ENCODE data around the gene MRPL10.

The MRPL10 gene

GRCh38 chr17:47789611-47790561 lies 41.5 kb downstream of the MRPL10 start:
- TF ChIP-seq BACH2 (CRISPR knock-in tag; IDR thresholded peaks at IDR 0.05; ENCODE audit: borderline replicate concordance), result no peak
- TF ChIP-seq, protein P1, sequence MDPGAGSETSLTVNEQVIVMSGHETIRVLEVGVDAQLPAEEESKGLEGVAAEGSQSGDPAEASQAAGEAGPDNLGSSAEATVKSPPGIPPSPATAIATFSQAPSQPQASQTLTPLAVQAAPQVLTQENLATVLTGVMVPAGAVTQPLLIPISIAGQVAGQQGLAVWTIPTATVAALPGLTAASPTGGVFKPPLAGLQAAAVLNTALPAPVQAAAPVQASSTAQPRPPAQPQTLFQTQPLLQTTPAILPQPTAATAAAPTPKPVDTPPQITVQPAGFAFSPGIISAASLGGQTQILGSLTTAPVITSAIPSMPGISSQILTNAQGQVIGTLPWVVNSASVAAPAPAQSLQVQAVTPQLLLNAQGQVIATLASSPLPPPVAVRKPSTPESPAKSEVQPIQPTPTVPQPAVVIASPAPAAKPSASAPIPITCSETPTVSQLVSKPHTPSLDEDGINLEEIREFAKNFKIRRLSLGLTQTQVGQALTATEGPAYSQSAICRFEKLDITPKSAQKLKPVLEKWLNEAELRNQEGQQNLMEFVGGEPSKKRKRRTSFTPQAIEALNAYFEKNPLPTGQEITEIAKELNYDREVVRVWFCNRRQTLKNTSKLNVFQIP (CRISPR knock-in tag; IDR thresholded peaks at IDR 0.05; ENCODE audit: borderline replicate concordance, low read depth), result no peak
- TF ChIP-seq ZC3H10 (CRISPR knock-in tag; IDR thresholded peaks at IDR 0.05), result no peak
- TF ChIP-seq GLIS3 (CRISPR knock-in tag; IDR thresholded peaks at IDR 0.05), result no peak
- TF ChIP-seq, protein P2, sequence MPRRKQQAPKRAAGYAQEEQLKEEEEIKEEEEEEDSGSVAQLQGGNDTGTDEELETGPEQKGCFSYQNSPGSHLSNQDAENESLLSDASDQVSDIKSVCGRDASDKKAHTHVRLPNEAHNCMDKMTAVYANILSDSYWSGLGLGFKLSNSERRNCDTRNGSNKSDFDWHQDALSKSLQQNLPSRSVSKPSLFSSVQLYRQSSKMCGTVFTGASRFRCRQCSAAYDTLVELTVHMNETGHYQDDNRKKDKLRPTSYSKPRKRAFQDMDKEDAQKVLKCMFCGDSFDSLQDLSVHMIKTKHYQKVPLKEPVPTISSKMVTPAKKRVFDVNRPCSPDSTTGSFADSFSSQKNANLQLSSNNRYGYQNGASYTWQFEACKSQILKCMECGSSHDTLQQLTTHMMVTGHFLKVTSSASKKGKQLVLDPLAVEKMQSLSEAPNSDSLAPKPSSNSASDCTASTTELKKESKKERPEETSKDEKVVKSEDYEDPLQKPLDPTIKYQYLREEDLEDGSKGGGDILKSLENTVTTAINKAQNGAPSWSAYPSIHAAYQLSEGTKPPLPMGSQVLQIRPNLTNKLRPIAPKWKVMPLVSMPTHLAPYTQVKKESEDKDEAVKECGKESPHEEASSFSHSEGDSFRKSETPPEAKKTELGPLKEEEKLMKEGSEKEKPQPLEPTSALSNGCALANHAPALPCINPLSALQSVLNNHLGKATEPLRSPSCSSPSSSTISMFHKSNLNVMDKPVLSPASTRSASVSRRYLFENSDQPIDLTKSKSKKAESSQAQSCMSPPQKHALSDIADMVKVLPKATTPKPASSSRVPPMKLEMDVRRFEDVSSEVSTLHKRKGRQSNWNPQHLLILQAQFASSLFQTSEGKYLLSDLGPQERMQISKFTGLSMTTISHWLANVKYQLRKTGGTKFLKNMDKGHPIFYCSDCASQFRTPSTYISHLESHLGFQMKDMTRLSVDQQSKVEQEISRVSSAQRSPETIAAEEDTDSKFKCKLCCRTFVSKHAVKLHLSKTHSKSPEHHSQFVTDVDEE (CRISPR knock-in tag; IDR thresholded peaks at IDR 0.05), result no peak
- no peak for TF ChIP-seq ZNF8 (CRISPR knock-in tag; IDR thresholded peaks at IDR 0.05)
- no peak for TF ChIP-seq ARNTL (CRISPR knock-in tag; IDR thresholded peaks at IDR 0.05; ENCODE audit: borderline replicate concordance, low read depth)
- TF ChIP-seq ISL1 (CRISPR knock-in tag; IDR thresholded peaks at IDR 0.05), result no peak
- TF ChIP-seq SNAI2 (CRISPR knock-in tag; IDR thresholded peaks at IDR 0.05), result no peak
- TF ChIP-seq TOX (CRISPR knock-in tag; IDR thresholded peaks at IDR 0.05; ENCODE audit: borderline replicate concordance), result no peak
- TF ChIP-seq ZFP30 (CRISPR knock-in tag; IDR thresholded peaks at IDR 0.05), result no peak
- TF ChIP-seq ZNF565 (CRISPR knock-in tag; conservative IDR thresholded peaks at IDR 0.05; ENCODE audit: low read depth), result no peak
- no peak for TF ChIP-seq CSDC2 (CRISPR knock-in tag; IDR thresholded peaks at IDR 0.05)
- TF ChIP-seq CREB5 (CRISPR knock-in tag; IDR thresholded peaks at IDR 0.05; ENCODE audit: low read depth), result no peak
- peak; percentile 99 for ATAC-seq

DNA sequence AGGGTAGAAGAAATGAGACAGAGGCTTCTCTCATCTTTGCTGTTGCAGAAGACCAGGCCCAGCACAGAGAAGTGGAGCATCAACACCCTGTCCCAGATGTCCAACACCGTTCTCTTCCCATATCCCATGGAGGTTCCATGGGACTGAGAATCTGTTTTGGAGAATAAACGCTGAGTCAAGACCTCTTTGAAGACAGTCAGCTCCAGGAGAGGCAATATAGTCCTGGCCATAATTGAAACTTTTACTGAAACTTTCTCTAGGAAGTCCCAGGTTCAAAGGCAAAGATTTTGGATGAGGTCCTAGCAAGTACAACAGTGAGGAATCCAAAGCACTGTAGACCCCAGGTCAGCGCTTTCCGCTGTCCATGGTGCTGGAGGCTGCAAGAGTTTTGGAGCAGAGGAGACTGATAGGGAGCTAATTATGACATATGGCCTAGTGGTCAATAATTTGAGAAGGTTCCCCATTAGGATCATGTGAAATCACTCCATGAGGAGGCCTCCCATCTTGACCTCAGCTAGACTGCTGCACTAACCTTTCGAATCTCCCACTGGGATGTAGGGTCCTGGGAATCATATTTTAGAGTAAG lies 45.7 kb downstream of the MRPL10 start:
- no peak for ATAC-seq
- no peak for TF ChIP-seq ARNTL (CRISPR knock-in tag; IDR thresholded peaks at IDR 0.05; ENCODE audit: borderline replicate concordance, low read depth)

GRCh38 chr17:47781397-47781796 lies 49.9 kb downstream of the MRPL10 start:
- no peak for ATAC-seq
- TF ChIP-seq ZNF70 (CRISPR knock-in tag; IDR thresholded peaks at IDR 0.05) (no peak), CREB5 (CRISPR knock-in tag; IDR thresholded peaks at IDR 0.05; ENCODE audit: low read depth) (no peak), ISL1 (CRISPR knock-in tag; IDR thresholded peaks at IDR 0.05) (no peak)

DNA sequence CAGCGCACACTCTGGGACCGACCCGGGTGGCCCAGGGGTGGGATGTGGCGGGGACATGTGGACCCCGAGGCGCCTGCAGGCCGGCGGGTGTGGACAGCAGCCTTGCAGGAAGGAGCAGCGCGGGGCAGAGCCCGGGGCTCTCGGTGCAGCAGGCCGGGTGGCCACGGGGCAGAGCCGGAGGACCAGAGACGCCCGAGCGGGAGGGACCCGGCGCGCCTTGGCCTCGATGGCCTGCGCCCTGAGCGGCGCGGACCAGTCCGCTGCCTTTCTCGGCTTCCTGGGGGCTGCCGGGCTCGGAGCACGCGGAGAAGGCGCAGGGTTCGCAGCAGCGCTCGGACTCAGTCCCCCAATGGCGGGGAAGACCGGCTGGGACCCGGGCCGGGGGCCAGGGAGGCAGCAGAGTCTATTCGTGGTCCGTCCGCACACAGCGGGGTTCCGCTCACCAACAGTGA lies 53.1 kb downstream of the MRPL10 start:
- ATAC-seq, result no peak
- no peak for TF ChIP-seq TOX (CRISPR knock-in tag; IDR thresholded peaks at IDR 0.05; ENCODE audit: borderline replicate concordance)

GRCh38 chr17:47776330-47777197 lies 54.8 kb downstream of the MRPL10 start:
- ATAC-seq, result peak; percentile 90
- TF ChIP-seq ZFP30 (CRISPR knock-in tag; IDR thresholded peaks at IDR 0.05) (no peak), ZC3H10 (CRISPR knock-in tag; IDR thresholded peaks at IDR 0.05) (no peak), ISL1 (CRISPR knock-in tag; IDR thresholded peaks at IDR 0.05) (no peak), ZNF8 (CRISPR knock-in tag; IDR thresholded peaks at IDR 0.05) (no peak)
